A673 (cell line): ENCODE measurements around the gene SERPINA4.

Experiments
- CTCF ChIP-seq: fragments of 300-800, 200-600 bp; sonication (generic); conservative IDR thresholded peaks from 2 replicates; pipeline ENCODE4 v1.5.1; 2017; ENCODE audit warnings: low read depth, mild to moderate bottlenecking, antibody characterized with exemption, low read length, moderate library complexity, mixed read lengths
- EZH2 ChIP-seq: fragments of 200-600 bp; sonication (generic); IDR thresholded peaks from 2 replicates; pipeline ENCODE4 v1.6.1; 2017; ENCODE audit warnings: borderline replicate concordance, low read depth, mild to moderate bottlenecking, mixed read lengths, antibody characterized with exemption, low read length; ENCODE audit not compliant: poor library complexity, severe bottlenecking

- TF ChIP-seq CTCF (no peak), EZH2 (no peak)
Measured at GRCh38 chr14:94595912-94596311, 34.7 kb downstream of the SERPINA4 start.
